Neutrophil (primary cell): Measurements from ENCODE around the gene GOLIM4.

ENCODE experiments used
- H3K27ac ChIP-seq: fragments of 200-600 bp; sonication (generic); 2 replicates; pipeline ENCODE4 v1.5.1; 2016; ENCODE audit warnings: mild to moderate bottlenecking, moderate library complexity
- H3K27me3 ChIP-seq: fragments of 200-600 bp; sonication (generic); 2 replicates; pipeline ENCODE4 v1.6.0; 2016; ENCODE audit warnings: mild to moderate bottlenecking
- H3K36me3 ChIP-seq: fragments of 200-600 bp; sonication (generic); 2 replicates; pipeline ENCODE4 v1.5.1; 2017
- H3K4me1 ChIP-seq, 2 experiments: fragments of 200-600 bp in 1 of 2; sonication (generic) in 1 of 2; 1 replicate in 1 of 2; 2 replicates in 1 of 2; pipeline versions ENCODE4 v1.5.1 to v1.6.1; 2013 to 2016; ENCODE audit warnings: low read depth in 1 of 2, low read length in 1 of 2, mild to moderate bottlenecking in 1 of 2, moderate library complexity in 1 of 2; ENCODE audit not compliant: control insufficient read depth in 1 of 2, insufficient read depth in 1 of 2
- H3K4me3 ChIP-seq, 2 experiments: fragments of 200-600 bp in 1 of 2; sonication (generic) in 1 of 2; 1 replicate in 1 of 2; 2 replicates in 1 of 2; pipeline ENCODE4 v1.5.1; 2013 to 2016; ENCODE audit warnings: low read depth in 1 of 2, low read length in 1 of 2, mild to moderate bottlenecking in 1 of 2, moderate library complexity in 1 of 2
- H3K9me3 ChIP-seq: fragments of 200-600 bp; sonication (generic); 2 replicates; pipeline ENCODE4 v1.5.1; 2016
- CTCF ChIP-seq: fragments of 200-600 bp; sonication (generic); IDR thresholded peaks from 2 replicates; pipeline ENCODE4 v1.5.1; 2016; ENCODE audit warnings: antibody characterized with exemption

The GOLIM4 gene

GRCh38 chr3:168070919-168071318 lies 24.8 kb downstream of the GOLIM4 start:
- Histone ChIP-seq H3K27ac (no peak overlapping the region), H3K4me1 (no peaks in the 10 kb centered on the region), H3K9me3 (no peaks in the 10 kb centered on the region), H3K4me3 (no peak overlapping the region), H3K27me3 (no peaks in the 10 kb centered on the region), H3K36me3 (no peaks in the 10 kb centered on the region)
- no peak for TF ChIP-seq CTCF

- Histone ChIP-seq H3K27ac (no peak overlapping the region), H3K36me3 (no peaks in the 10 kb centered on the region), H3K4me3 (no peak overlapping the region), H3K4me1 (no peaks in the 10 kb centered on the region), H3K27me3 (no peaks in the 10 kb centered on the region), H3K9me3 (no peaks in the 10 kb centered on the region)
- TF ChIP-seq CTCF, result no peak
These were observed 27.4 kb downstream of the GOLIM4 start for GRCh38 chr3:168068346-168068745.

- Histone ChIP-seq H3K36me3 (no peaks in the 10 kb centered on the region), H3K4me1 (no peaks in the 10 kb centered on the region), H3K4me3 (no peak overlapping the region), H3K27ac (no peak overlapping the region), H3K27me3 (no peaks in the 10 kb centered on the region), H3K9me3 (no peaks in the 10 kb centered on the region)
- TF ChIP-seq CTCF, result no peak
These were observed 28.8 kb downstream of the GOLIM4 start for GRCh38 chr3:168066882-168067281.

GRCh38 chr3:168065569-168065968 lies 30.2 kb downstream of the GOLIM4 start:
- H3K27ac ChIP-seq, result no peak overlapping the region

GRCh38 chr3:168063122-168063521 lies 32.6 kb downstream of the GOLIM4 start:
- no peaks in the 10 kb centered on the region for H3K36me3 ChIP-seq
- H3K4me1 ChIP-seq, result no peaks in the 10 kb centered on the region
- no peak overlapping the region for H3K4me3 ChIP-seq
- H3K27ac ChIP-seq, result no peak overlapping the region
- no peaks in the 10 kb centered on the region for H3K27me3 ChIP-seq
- no peak for TF ChIP-seq CTCF
- H3K9me3 ChIP-seq, result no peaks in the 10 kb centered on the region

More at GRCh38 chr3:168065569-168065968, 30.2 kb downstream of the GOLIM4 start:
- Histone ChIP-seq H3K36me3 (no peaks in the 10 kb centered on the region), H3K27me3 (no peaks in the 10 kb centered on the region), H3K4me1 (no peaks in the 10 kb centered on the region), H3K9me3 (no peaks in the 10 kb centered on the region), H3K4me3 (no peak overlapping the region)
- no peak for TF ChIP-seq CTCF

- Histone ChIP-seq H3K9me3 (no peaks in the 10 kb centered on the region), H3K4me3 (no peak overlapping the region), H3K27ac (no peak overlapping the region), H3K36me3 (no peaks in the 10 kb centered on the region), H3K27me3 (no peaks in the 10 kb centered on the region), H3K4me1 (no peaks in the 10 kb centered on the region)
- TF ChIP-seq CTCF, result no peak
These were observed 33.0 kb downstream of the GOLIM4 start for GRCh38 chr3:168062679-168063078.
